HG03521 (cell line): ENCODE data around the gene GTF2F2.
"Not testable (repeated sequence)": the region's sequence is repeated elsewhere in the genome, so short reads cannot be mapped to it uniquely, and the experiment has no call there.

Experiments used
- ATAC-seq: cut with Tn5 transposase; IDR thresholded peaks from one replicate; pipeline ENCODE4 v1.9.1; 2021; ENCODE audit warnings: mild to moderate bottlenecking, moderate library complexity; ENCODE audit not compliant: unreplicated experiment

Gene GTF2F2

DNA sequence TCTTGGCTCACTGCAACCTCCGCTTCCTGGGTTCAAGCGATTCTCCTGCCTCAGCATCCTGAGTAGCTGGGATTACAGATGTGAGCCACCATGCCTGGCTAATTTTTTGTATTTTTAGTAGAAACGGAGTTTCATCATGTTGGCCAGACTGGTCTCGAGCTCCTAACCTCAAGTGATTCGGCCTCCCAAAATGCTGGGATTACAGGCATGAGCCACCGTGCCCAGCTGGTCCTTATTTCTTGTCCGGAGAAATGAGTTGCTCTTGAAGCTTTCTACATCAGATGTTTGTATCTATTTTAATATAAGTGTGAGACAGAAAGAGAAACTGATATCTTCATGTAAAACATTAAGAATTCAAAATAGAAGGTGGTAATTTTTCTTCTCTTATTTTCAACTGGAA lies 124.4 kb downstream of the GTF2F2 start:
- ATAC-seq: not testable (repeated sequence)

DNA sequence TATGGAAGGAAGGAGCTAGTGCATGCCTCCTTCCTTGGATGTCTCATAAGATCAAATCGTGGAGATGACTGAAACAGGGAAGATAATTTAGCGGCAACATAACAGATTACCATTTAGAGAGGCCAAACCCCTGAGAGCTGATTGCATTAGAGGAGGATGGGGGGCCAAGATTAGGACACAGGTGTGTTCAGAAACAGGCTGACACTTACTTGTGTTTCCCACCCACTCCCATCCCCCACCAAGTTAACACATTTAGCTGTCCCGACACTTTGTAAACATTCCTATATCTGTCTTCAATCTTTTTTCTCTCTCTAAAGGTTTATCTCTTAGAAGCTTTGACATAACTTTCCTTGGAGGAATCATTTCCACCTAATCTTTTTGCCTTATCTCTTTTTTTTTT lies 129.4 kb downstream of the GTF2F2 start:
- no peak for ATAC-seq

DNA sequence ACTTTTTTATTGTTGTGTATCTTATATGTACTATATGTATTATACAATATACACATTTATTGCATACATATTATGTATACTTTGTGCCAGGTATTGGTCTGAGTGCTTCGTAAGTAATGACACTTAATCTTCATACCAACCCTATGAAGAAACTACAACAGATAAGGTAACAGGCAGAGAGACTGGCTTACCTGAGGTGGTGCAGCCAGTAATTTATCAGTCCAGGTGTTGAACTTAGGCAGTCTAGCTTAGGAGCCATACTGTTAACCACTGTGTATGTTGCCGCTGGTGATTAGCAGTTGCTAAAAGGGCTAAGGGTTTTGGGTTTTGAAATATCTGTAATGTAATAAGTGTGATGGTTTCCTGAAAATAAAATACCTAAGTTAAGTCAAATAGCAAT lies 134.1 kb downstream of the GTF2F2 start:
- ATAC-seq: no peak

DNA sequence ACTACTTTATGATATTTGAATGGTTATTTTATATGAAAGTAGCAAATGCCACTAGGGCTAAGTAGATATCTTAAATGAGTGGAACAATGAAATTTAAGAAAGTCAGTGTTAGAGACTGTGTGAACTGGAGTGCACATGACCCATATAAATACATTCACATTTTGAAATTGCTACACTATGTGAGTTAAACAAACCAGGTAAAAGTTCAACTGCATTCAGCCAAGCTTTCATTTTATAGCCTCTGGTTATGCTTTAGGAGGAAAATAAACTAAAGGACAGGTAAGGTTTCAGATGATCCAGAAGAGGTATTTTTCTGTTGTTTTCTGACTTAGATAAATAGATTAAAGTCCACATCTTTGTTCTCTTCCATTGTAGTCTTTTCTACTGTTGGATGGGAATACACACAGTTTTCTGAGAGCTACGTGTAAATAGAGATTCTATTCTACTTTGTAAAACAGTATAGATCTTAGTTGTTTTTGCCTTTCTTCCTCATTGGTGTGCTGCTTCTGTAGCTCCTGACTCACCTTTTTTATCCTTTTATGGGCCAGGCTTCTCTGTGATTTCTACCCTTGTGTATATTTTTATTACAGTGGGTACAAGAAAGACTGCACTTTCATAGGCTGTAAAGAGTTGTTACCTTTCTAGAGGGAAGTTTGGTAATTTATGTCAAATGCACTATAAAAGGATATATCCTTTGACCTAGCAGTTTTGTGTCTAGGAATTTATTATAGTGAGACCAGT lies 135.1 kb downstream of the GTF2F2 start:
- no peak for ATAC-seq

DNA sequence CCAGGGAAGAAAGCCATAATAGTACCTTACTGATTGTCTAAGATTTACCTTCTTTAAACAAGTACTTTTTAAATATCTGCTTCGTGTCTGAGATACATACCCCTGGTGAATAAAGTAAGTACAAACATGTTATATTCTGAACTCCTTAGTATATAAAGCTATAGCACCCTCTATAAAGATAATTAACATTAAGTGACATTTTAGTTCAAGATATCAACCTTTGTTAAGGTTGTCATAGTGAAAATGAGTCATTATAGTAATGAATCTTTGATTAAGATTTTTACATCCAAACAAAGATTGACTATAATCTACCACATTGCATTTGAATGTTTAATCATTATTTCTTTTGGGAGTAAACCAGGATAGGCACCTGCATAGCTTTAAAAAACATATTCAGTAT lies 135.9 kb downstream of the GTF2F2 start:
- no peak for ATAC-seq

DNA sequence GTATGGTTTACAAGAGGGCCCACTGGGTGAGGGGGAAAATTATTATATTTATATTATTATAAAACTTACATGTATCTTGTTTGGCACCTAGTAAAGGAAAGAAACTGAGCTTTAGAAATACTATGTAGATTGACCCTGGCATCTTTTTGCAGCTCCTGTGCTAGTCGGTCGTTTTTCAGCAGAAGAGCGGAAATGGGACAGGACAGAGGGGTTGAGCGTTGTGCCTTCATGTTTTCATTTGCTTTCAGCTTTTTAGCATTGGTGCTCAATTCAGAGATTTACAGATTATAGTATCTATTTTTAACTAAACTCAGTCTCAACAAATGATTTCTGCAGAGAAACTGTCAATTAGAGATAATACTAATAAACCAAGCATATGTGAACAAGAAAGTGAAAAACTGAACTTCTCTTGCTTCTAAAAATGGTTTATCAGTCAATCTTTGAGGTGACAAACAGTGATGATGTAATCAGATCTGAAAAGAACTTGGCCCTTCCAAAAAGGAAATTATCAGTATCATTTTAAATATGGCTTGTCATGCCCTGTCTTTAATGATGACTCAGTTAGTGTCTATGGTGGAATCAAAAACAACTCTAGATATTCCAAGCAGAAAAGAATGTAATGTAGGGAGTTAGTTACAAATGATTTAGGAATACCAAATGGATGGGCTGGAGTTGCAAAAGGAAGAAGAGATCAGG lies 137.5 kb downstream of the GTF2F2 start:
- no peak for ATAC-seq

DNA sequence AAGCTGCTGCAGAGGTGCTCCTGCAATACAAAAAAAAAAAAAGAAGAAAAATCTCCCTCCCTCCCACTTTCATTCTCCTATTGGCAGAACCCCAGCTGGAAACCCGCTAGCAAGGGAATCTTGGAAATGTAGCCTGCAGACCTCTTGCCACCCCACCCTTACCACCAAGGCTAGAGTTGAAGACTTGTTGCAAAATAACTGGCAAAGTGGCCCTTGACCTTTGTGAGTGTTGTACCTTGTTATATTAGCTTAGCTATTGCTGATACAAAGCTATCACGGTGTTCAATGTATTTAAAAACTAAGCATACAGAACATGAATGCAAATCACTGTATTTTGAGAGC lies 138.0 kb downstream of the GTF2F2 start:
- no peak for ATAC-seq

DNA sequence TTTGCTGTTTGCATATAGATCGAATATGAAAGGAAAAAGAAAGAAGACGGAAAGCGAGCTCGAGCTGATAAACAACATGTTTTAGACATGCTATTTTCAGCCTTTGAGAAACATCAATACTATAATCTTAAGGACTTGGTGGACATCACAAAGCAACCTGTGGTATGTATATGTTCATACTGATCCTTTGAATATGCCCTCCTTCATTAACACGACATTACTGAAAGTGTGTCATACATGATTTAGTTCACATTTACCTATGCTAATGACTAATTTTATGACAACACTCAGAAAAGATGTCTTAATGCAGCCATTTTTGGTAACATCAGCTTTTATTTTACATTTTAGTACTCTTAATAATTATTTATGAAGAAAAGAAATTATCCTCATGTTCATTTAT lies 146.9 kb downstream of the GTF2F2 start:
- no peak for ATAC-seq

DNA sequence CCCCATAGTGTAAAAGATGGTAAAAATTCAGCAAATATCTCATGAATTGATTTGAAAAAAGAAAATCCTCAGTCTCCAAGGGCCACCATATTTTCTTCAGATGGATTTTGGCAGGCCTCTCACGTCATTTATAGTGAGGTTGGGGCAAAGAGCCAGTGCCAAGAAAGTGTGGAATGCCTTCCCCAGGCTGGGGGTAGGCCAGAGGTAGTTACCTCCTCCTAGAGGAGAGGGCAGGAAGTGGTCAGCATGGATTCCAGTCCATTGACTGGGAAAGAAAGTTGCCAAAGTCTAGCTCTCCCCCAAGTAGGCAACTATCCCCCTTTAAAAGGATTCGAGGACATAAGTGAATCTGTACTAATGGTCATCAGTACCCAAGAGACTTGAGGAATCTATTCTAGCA lies 148.9 kb downstream of the GTF2F2 start:
- no peak for ATAC-seq

DNA sequence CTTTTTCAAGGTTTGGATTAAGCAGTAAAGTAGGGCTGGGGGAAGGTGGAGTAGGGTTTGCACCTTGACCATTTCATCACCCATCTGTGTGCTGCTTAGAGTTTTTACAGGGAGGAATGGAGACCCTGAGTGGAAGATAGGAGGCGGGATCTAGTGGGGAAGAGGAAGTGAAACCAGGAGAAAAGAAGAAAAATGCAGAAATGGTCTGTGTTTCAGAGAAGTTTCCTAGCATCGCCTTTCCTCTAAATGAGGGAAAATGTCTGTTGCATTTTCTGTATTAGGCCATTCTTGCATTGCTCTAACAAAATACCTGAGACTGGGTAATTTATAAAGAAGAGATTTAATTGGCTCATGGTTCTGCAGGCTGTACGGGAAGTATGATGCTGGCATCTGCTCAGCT lies 156.6 kb downstream of the GTF2F2 start:
- ATAC-seq: no peak

DNA sequence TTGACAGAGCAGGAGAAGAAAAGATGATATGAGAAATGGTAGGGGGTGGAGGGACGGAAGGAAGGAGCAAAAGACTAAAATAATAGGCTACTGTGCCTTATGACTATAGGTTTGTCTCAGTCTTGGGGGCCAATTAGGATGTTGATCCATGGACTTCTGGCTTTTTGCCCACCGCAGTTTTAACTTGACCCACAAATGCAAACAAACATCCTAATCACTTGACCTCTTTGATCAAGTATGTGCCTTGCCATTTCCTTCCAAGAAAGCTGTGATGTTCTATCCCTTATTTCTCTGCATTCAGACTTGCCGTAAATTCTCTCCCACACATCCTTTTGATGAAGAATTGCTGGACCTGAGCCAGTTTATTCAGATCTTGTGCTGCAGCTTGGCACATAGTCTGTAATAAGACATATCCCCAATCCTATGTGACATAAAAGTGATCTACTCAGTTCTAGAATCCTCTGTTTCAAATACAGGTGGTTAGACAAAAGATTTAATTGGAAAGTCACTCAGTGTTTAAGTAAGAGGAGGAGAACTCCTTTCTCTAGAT lies 157.9 kb downstream of the GTF2F2 start:
- ATAC-seq: no peak

DNA sequence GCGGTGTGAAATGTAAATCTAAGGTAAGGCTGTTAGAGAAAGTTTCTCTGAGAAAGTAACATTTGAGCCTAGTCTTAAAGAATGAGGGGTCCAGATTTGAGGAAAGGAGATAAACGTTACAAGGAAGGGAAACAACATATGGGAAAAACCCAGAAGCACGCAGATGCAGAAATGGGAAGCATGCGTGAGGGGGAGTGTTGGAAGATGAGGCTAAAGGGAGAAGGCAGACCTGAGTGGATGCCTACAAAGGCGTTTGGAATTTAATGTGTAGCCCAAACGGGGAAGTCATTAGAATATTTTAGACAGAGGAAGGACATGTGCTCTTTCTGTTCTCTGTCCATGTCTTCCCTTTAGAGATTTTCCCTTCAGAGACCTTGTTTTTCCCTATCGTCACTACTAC lies 159.7 kb downstream of the GTF2F2 start:
- no peak for ATAC-seq

DNA sequence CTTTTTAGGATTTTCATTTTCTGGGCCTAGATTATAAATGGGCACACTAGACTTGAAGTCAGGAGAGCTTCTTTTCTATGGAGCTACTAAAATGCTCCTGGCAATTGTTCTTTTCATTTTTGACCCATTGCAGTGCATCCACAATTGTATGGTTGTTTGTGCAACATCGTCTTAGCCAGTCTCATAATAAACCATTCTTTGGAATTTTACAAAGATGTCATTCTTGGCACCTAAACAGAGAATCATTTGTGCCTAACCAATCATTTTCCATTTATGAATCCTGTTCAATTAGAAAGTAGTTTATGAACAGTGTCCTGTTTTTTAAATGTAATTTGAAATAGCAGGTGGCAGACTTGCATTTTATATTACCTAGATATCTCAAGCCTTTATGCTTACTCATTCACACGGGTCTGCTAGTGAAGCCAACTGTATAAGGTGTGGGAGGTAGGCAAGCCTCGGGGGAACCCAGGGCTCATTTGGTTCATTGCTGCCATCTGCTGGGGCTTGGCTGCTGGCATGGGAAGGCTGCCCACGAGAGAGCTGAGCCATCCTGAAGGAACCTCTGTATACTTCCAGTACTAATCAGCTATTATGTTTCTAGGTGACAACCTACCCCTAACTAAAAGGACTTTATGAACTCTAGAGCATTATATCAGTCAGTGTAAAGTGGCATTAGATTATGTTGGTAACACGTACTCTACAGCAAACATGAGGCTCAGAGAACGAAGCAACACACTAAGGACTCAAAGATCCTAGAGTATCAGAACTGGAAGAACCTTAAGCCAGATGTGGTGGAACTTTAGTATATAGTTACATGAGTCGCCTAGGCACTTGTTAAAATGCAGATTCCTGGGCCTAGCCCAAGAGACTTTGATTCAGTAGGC lies 160.7 kb downstream of the GTF2F2 start:
- no peak for ATAC-seq

DNA sequence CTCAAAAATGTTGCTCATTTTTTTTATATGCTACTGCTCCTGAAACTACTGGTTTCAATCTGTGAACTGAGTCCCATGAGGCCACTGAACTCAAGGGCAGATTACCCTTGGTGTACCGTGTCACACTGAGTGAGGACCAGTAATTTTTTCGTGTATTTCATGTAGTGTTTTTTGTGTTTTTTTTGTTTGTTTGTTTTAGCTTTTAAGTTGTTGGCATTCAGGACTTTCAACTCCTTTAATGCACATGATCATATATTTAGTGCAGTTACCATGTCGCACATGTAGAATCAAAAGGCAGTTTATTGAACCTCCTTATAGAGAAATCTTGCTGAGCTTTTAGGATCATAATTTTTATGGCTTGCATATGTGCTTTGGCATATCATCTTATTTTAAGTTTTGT lies 162.7 kb downstream of the GTF2F2 start:
- no peak for ATAC-seq

DNA sequence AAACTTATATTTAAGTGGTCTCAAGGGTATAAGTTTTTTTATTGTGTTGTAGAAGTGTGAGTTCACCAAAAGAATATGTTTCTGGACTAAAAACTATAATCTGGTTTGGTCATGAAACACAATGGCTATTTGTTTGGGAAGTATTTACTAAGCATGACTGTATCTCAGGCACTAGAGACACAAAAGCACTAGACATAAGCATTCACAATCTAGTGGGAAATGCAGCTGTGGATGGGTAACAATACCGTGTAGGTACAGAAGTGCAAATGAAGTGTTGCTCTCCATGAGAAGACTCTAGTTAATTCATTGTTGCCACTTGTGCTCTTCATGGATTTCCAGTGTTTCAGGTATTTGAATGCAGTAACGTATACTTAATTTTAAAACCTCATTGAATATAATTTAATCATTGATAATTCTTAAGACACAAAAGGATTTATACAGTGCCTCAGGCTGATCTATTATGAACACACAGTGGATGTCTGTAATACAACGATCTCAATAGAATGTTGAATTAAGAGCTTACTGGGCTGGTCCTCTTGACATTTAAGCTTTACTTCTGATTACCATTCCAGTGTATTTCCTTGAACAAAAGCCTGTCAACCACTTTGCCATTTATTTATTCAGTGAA lies 169.7 kb downstream of the GTF2F2 start:
- ATAC-seq: no peak

DNA sequence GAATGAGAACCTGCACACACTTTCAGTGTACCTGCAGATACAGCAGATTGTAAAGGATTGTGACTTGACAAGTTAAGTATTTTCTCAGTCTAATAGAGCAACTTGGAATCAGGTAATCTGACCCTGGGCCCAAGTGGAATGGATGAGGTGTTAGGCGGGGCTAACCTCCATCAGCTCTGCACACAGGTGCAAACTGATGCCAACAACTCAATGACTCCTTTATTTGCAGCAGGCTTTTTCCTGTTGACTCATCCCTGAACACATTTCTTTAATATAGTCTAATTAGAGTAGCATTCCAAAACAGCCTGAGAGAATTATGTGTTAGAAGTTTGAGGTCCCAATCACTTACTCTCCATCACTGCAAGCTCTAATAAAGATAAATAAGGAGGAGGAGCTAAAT lies 171.9 kb downstream of the GTF2F2 start:
- ATAC-seq: no peak

DNA sequence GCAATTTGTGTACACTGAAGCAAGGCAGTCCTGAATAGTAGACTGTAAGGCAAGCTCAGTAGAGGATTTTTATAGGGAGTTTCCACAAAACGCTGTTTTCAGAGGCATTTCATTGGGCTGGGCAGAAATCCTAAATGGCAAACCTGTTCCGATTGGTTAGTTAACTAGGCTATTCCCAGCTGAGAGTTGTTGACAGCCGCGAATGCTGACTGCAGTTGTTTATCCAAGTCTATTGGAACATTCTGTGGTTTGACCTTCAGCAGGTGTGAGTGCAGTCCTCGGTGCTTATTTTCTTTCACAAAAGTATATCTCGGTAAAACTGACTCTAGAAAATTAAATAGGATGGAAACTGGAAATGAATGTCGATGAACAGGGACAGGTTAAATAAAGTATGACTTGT lies 175.2 kb downstream of the GTF2F2 start:
- ATAC-seq: no peak

DNA sequence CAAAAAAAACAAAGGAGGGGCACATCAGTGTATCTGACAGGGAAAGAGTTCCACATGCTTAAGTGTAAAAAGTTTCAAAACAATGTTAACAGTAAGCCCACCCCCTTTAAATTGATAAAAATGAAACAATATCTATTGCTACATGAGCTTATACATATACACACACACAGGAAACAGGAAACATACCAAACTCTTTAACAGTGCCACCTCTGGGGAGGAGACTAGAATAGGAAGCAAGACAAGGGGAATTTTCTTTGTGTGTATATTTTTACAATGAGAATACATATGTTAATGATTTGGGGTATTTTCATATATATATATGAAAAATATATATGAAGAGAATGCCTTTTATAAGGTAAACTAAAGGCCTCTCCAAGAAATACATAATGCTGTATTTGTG lies 175.9 kb downstream of the GTF2F2 start:
- no peak for ATAC-seq

DNA sequence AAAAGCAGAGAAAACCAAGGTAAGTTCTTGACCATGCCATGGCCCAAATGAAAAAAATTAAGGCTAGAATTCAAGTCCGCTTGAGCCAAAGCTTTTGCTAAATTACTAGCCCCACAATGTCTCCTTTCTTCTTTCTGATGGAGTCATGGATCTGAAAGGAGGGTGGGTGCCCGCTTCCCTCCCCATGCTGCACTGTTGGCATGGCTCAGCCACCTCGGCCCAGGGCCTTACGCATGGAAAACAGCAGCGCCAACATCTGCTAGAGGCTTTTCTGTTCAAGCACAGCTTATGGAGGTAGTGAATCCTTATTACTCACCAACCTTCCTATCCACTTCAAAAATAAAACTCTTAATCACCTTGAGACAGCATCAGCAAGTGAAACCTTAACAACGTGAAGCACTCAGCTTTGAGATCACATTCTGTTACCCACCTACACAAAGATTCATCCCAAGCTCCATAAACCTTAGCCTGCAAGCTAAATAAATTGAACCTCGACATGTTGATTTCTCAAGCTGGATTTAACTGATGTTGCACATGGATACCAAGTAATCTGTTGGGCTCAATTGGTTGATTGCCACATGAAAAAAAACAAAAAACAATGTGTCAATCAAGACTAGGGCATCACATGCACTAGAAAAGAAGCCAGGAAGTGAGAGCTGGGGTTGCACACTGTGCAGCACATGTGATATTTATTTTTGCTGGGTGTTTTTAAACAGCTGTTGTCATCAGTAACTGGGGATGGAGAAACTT lies 177.3 kb downstream of the GTF2F2 start:
- ATAC-seq: no peak

DNA sequence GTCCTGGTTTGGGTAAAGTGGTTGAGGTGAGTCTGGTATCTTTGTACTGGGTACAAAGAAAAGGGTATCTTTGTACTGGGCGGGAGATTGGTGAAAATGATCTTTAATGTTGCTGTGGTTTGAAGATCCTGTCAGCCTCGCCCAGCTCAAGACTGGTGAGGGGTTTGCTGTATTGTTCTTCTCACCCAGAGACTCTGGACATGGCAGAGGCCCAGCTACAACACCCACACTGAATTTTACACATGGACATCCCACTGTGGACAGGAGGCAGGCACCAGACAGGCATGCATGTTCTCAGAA lies 177.8 kb downstream of the GTF2F2 start:
- no peak for ATAC-seq

DNA sequence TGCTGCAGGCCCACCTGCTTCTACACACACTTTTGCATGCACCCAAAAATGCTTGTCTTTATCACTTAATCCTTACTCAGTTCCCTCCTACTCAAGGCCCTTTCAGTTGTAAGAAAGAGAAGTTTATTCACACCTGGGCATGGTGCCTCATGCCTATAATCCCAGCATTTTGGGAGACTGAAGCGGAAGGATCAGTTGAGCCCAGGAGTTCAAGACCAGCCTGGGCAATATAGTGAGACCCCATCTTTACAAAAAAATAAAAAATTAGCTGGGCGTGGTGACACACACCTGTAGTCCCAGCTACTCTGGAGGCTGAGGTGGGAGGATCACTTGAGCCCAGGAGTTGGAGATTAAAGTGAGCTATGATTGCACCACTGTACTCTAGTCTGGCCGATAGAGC lies 178.2 kb downstream of the GTF2F2 start:
- ATAC-seq: not testable (repeated sequence)
